Lower leg skin (tissue), 4 donors: ENCODE measurements around the gene HNRNPF. TPM values are rescaled to one million over a fixed set of nuclear protein-coding genes. Genes with fewer than 3 reads are reported as not detected.
"Not testable (repeated sequence)": the region's sequence is repeated elsewhere in the genome, so short reads cannot be mapped to it uniquely, and the experiment has no call there.

ENCODE experiments used
- DNase-seq, 2 donors: peaks; one replicate each; pipeline ENCODE4 v3.0.0-alpha.2; 2019; ENCODE audit warnings: low spot score in 2 of 2
- H3K4me3 ChIP-seq: fragments of 200-600 bp; sonication (generic); 2 replicates; pipeline ENCODE4 v1.5.1; 2017; ENCODE audit warnings: mild to moderate bottlenecking, low read depth; ENCODE audit not compliant: poor library complexity, severe bottlenecking
- CTCF ChIP-seq, 3 donors: fragments of 450-650 bp; IDR thresholded peaks; one replicate each; pipeline ENCODE4 v1.5.1; 2016; ENCODE audit warnings: antibody characterized with exemption in 3 of 3, mild to moderate bottlenecking in 3 of 3, moderate library complexity in 2 of 3
- POLR2A ChIP-seq, 2 donors: fragments of 450-650 bp; IDR thresholded peaks; one replicate each; pipeline ENCODE4 v1.6.1; 2016 to 2017; ENCODE audit warnings: antibody characterized with exemption in 2 of 2, mild to moderate bottlenecking in 1 of 2, moderate library complexity in 1 of 2
- WGBS, 2 donors: methylation state at CpG; one replicate each; pipeline ENCODE4 v1.1.5; 2018; 5-methylcytosine and 5-hydroxymethylcytosine counted together
- intact Hi-C: fragments of 100-400 bp; cut with DNase I; formaldehyde crosslinking; loops from one replicate; pipeline ENCODE4 v1.15.0; 2023; ENCODE audit warnings: low total_unique reads
- total RNA-seq, 4 donors: library from RNA; depleted of rRNA; stranded (reverse); fragments of >200 nt; gene quantifications; one replicate each; pipeline ENCODE4 v1.1.0, GENCODE V29; 2016

Gene HNRNPF
- total RNA-seq, 4 donors from 2014 or later = 227 to 254 (median 232) TPM

GRCh38 chr10:43448742-43449141 is 39.8 kb upstream of the HNRNPF start:
- no peak overlapping the region for H3K4me3 ChIP-seq
- TF ChIP-seq CTCF (IDR thresholded peaks at IDR 0.05) (no peak), POLR2A (IDR thresholded peaks at IDR 0.05) (no peak)
- DNase-seq = no peak
- intact Hi-C loops = no loop called here
- 79 to 81% methylated on average over 2 of the region's 2 CpGs for WGBS, 2 donors

GRCh38 chr10:43446219-43447017 is 37.4 kb upstream of the HNRNPF start:
- DNase-seq, H3K4me3 ChIP-seq, intact Hi-C loops: not testable (repeated sequence)
- WGBS, 2 donors = 93 to 98% methylated on average over 28 to 41 of the region's 53 CpGs

GRCh38 chr10:43444897-43445466 is 36.0 kb upstream of the HNRNPF start:
- DNase-seq = no peak
- intact Hi-C loops = no loop called here
- WGBS, 2 donors = 50 to 55% methylated on average over 2 of the region's 2 CpGs
- H3K4me3 ChIP-seq = no peak overlapping the region
- TF ChIP-seq CTCF (IDR thresholded peaks at IDR 0.05) (no peak), POLR2A (IDR thresholded peaks at IDR 0.05) (no peak)

- 81 to 87% methylated on average over 7 of the region's 7 CpGs for WGBS, 2 donors
- TF ChIP-seq CTCF (IDR thresholded peaks at IDR 0.05) = no peak
- no peak for TF ChIP-seq POLR2A (IDR thresholded peaks at IDR 0.05)
- no peak overlapping the region for H3K4me3 ChIP-seq
- no peak for DNase-seq
- intact Hi-C loops = no loop called here
Measured at GRCh38 chr10:43444323-43444722, 35.3 kb upstream of the HNRNPF start.

- WGBS, 2 donors = 83 to 85% methylated on average over 5 of the region's 5 CpGs
- no peak for DNase-seq
- TF ChIP-seq CTCF (IDR thresholded peaks at IDR 0.05) (no peak), POLR2A (IDR thresholded peaks at IDR 0.05) (no peak)
- H3K4me3 ChIP-seq = no peak overlapping the region
- intact Hi-C loops = no loop called here
Measured at GRCh38 chr10:43440463-43441134, 31.6 kb upstream of the HNRNPF start.
